Fibroblast of villous mesenchyme (primary cell): Measurements from ENCODE around the gene PGLYRP4. TPM values are rescaled to one million over a fixed set of nuclear protein-coding genes. Genes with fewer than 3 reads are reported as not detected.
"Not testable (repeated sequence)": the region's sequence is repeated elsewhere in the genome, so short reads cannot be mapped to it uniquely, and the experiment has no call there.

ENCODE experiments used
- DNase-seq: peaks from one replicate; pipeline ENCODE4 v3.0.0-alpha.2; 2010; ENCODE audit warnings: low read depth
- H3K4me3 ChIP-seq: 2 replicates; pipeline ENCODE4 v1.5.1; 2011; ENCODE audit warnings: low read depth, mild to moderate bottlenecking, low read length
- total RNA-seq: library from RNA; depleted of rRNA; stranded (reverse); fragments of >200 nt; gene quantifications from 2 replicates; pipeline ENCODE4 v1.2.3, GENCODE V29; 2012
- TF ChIP-seq, protein P1 (sequence below): IDR thresholded peaks from 2 replicates; pipeline ENCODE4 v1.5.1; 2012; ENCODE audit warnings: low read depth, mild to moderate bottlenecking, low read length; ENCODE audit not compliant: insufficient read depth

PGLYRP4 gene
- total RNA-seq, 1 donor, result not detected

- H3K4me3 ChIP-seq, result no peak overlapping the region
- no peak for DNase-seq
- TF ChIP-seq, protein P1, sequence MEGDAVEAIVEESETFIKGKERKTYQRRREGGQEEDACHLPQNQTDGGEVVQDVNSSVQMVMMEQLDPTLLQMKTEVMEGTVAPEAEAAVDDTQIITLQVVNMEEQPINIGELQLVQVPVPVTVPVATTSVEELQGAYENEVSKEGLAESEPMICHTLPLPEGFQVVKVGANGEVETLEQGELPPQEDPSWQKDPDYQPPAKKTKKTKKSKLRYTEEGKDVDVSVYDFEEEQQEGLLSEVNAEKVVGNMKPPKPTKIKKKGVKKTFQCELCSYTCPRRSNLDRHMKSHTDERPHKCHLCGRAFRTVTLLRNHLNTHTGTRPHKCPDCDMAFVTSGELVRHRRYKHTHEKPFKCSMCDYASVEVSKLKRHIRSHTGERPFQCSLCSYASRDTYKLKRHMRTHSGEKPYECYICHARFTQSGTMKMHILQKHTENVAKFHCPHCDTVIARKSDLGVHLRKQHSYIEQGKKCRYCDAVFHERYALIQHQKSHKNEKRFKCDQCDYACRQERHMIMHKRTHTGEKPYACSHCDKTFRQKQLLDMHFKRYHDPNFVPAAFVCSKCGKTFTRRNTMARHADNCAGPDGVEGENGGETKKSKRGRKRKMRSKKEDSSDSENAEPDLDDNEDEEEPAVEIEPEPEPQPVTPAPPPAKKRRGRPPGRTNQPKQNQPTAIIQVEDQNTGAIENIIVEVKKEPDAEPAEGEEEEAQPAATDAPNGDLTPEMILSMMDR, result no peak
Observed at GRCh38 chr1:153350321-153350957, 1.8 kb upstream of the PGLYRP4 start.

DNA sequence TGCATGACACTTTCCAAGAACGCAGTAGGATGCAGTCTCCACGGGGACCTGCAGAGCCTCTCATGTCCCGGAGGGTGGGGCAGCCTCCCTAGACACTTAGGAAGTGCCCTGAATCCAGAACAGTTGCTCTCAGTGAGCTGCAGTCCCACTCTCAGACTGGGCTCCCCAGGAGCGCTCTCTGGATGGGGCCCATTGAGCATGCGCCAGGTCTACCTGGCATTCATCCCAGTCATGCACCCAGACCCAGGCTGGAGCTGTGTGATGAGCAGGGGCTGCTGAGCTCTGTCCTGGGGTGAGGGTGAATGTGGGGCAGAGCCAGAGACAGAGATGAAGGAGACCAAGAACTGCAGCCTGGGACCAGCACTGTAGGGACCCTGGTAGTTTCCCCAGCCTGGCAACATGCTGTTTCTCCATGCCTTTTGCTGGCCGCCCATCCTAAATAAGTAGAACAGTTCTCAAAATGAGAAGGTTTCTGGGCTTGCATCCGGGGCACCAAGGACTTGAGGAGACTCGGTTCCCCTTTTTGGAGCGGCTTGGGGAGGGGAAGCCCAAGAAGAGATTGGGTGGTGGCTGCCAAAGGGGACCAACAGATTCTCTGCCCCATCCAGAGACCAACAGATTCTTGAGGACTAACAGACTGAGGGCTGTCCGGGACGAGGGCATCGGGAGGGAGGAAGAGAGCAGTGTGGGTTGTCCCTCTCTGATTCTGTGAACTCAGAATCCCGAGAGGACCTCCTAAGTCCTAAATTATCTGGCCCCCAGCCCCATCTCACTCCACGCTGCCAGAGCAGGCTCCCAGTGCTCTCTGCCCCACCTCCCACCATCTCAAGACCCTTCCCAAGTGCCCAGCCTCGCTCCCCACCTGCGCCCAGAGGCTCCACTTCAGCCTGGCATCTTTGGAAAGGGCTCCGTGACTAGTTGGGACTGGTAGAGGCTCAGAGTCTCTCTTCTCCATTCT lies 1.0 kb upstream of the PGLYRP4 start:
- TF ChIP-seq, protein P1, result no peak
- DNase-seq, result no peak
- no peak overlapping the region for H3K4me3 ChIP-seq

GRCh38 chr1:153347856-153348255 lies 785 bp downstream of the PGLYRP4 start:
- no peak overlapping the region for H3K4me3 ChIP-seq
- TF ChIP-seq, protein P1, result no peak
- no peak for DNase-seq

DNA sequence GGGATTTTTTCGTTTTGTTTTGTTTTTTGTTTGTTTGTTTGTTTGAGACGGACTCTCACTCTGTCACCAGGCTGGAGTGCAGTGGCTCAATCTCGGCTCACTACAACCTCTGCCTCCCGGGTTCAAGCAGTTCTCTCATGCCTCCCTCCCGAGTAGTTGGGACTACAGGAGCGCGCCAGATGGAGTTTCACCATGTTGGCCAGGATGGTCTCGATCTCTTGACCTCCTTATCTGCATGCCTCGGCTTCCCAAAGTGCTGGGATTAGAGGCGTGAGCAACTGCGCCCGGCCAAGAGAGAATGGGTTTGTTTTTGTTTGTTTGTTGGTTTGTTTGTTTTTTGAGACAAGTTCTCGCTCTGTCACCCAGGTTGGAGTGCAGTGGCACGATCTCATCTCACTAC lies 1.6 kb downstream of the PGLYRP4 start:
- DNase-seq, H3K4me3 ChIP-seq: not testable (repeated sequence)

GRCh38 chr1:153346077-153346723 lies 2.4 kb downstream of the PGLYRP4 start:
- no peak for DNase-seq
- TF ChIP-seq, protein P1, result no peak
- H3K4me3 ChIP-seq, result no peak overlapping the region

DNA sequence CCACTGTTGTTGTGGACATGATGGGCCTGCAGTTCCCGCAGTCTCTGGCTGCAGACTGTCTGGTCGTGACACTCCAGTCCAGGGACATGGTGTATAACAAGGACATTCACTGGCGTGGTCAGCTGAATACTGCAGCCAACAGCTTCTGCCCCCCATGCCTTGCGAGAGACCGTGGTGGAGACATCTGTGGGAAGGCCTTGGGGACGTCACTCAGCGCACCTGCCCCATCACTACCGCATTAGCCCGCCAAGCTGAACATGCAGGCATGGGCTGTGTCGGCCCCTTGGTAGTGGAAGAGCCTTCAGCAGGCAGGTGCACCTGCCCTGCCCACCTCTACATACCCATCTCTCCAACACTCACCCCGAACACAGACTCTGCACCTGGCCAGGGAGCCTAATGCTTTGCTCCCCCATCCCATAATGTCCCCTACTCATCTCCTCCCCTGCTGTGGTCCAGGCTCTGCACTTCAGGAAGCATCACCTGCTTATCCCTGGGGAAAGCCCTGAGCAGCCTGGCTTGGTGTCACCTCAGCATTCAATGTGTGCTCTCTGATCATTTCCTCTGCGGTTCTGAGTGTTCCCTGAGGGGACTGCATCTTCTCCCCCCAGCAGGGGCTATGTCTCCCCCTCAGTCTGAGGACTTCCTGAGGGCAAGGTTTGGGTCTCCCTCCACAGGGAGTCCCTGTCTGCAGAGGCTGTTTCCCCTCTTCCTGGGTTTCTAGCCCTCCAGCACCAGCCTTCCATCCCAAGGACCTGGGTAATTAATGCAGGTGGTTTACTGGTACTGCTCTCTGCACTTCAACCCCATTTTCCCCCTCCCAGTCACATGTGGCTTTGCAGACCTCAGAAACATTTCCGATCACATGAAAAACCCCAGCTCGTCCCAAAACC lies 3.2 kb downstream of the PGLYRP4 start:
- TF ChIP-seq, protein P1, result no peak
- DNase-seq, result no peak
- no peak overlapping the region for H3K4me3 ChIP-seq
